ENCODE results near the gene SPRR4.

GRCh38 chr1:152980676-152981075 is 10.2 kb downstream of the SPRR4 start:
- TF ChIP-seq CTCF (IDR thresholded peaks at IDR 0.05; ENCODE audit: insufficient read depth, low read length, poor library complexity, severe bottlenecking) (no peak), EZH2phosphoT487 (conservative IDR thresholded peaks at IDR 0.05; ENCODE audit: low read length) (no peak)
